Testis (tissue), 2 donors: ENCODE results near the gene PDGFD.

Experiments
- POLR2A ChIP-seq: fragments of 450-650 bp; IDR thresholded peaks from one replicate; pipeline ENCODE4 v1.6.1; 2017; ENCODE audit warnings: antibody characterized with exemption, mild to moderate bottlenecking, moderate library complexity
- TF ChIP-seq, protein P1 (sequence below), 3 experiments: fragments of 450-650 bp in 2 of 3; fragments of 200-600 bp in 1 of 3; sonication (generic) in 1 of 3; IDR thresholded peaks; one replicate each; pipeline ENCODE4 v1.5.1; 2016 to 2019; ENCODE audit warnings: antibody characterized with exemption in 3 of 3, mild to moderate bottlenecking in 2 of 3, moderate library complexity in 1 of 3

DNA sequence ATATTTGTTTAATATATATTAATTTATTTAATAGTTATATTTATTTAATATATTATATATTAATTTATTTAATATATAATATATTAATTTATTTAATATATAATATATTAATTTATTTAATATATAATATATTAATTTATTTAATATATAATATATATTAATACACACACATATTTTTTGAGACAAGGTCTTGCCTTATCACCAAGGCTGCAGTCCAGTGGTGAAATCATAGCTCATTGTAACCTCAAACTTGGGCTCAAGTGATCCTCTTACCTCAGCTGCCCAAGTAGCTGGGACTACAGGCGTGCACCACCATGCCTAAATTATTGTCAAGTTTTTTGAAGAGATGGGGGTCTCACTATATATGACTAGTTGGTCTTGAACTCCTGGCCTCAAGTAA is 178.9 kb downstream of the PDGFD start:
- TF ChIP-seq POLR2A, result no peak
- TF ChIP-seq, protein P1, sequence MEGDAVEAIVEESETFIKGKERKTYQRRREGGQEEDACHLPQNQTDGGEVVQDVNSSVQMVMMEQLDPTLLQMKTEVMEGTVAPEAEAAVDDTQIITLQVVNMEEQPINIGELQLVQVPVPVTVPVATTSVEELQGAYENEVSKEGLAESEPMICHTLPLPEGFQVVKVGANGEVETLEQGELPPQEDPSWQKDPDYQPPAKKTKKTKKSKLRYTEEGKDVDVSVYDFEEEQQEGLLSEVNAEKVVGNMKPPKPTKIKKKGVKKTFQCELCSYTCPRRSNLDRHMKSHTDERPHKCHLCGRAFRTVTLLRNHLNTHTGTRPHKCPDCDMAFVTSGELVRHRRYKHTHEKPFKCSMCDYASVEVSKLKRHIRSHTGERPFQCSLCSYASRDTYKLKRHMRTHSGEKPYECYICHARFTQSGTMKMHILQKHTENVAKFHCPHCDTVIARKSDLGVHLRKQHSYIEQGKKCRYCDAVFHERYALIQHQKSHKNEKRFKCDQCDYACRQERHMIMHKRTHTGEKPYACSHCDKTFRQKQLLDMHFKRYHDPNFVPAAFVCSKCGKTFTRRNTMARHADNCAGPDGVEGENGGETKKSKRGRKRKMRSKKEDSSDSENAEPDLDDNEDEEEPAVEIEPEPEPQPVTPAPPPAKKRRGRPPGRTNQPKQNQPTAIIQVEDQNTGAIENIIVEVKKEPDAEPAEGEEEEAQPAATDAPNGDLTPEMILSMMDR (IDR thresholded peaks at IDR 0.05), result no peak
